Neutrophil (primary cell): Measurements from ENCODE around the gene NDUFC2.
"Not testable (repeated sequence)": the region's sequence is repeated elsewhere in the genome, so short reads cannot be mapped to it uniquely, and the experiment has no call there.

Source experiments
- H3K27ac ChIP-seq: fragments of 200-600 bp; sonication (generic); 2 replicates; pipeline ENCODE4 v1.5.1; 2016; ENCODE audit warnings: mild to moderate bottlenecking, moderate library complexity
- H3K27me3 ChIP-seq: fragments of 200-600 bp; sonication (generic); 2 replicates; pipeline ENCODE4 v1.6.0; 2016; ENCODE audit warnings: mild to moderate bottlenecking
- H3K36me3 ChIP-seq: fragments of 200-600 bp; sonication (generic); 2 replicates; pipeline ENCODE4 v1.5.1; 2017
- H3K4me1 ChIP-seq, 2 experiments: fragments of 200-600 bp in 1 of 2; sonication (generic) in 1 of 2; 1 replicate in 1 of 2; 2 replicates in 1 of 2; pipeline versions ENCODE4 v1.5.1 to v1.6.1; 2013 to 2016; ENCODE audit warnings: low read depth in 1 of 2, low read length in 1 of 2, mild to moderate bottlenecking in 1 of 2, moderate library complexity in 1 of 2; ENCODE audit not compliant: control insufficient read depth in 1 of 2, insufficient read depth in 1 of 2
- H3K4me3 ChIP-seq, 2 experiments: fragments of 200-600 bp in 1 of 2; sonication (generic) in 1 of 2; 1 replicate in 1 of 2; 2 replicates in 1 of 2; pipeline ENCODE4 v1.5.1; 2013 to 2016; ENCODE audit warnings: low read depth in 1 of 2, low read length in 1 of 2, mild to moderate bottlenecking in 1 of 2, moderate library complexity in 1 of 2
- H3K9me3 ChIP-seq: fragments of 200-600 bp; sonication (generic); 2 replicates; pipeline ENCODE4 v1.5.1; 2016
- CTCF ChIP-seq: fragments of 200-600 bp; sonication (generic); IDR thresholded peaks from 2 replicates; pipeline ENCODE4 v1.5.1; 2016; ENCODE audit warnings: antibody characterized with exemption

The NDUFC2 gene

GRCh38 chr11:78097666-78098385 lies 18.2 kb upstream of the NDUFC2 start:
- Histone ChIP-seq H3K4me3 (no peak overlapping the region), H3K36me3 (peaks cover 4% of the 10 kb centered on the region), H3K27ac (no peak overlapping the region), H3K9me3 (no peaks in the 10 kb centered on the region), H3K27me3 (no peaks in the 10 kb centered on the region), H3K4me1 (no peaks in the 10 kb centered on the region)
- TF ChIP-seq CTCF: no peak

DNA sequence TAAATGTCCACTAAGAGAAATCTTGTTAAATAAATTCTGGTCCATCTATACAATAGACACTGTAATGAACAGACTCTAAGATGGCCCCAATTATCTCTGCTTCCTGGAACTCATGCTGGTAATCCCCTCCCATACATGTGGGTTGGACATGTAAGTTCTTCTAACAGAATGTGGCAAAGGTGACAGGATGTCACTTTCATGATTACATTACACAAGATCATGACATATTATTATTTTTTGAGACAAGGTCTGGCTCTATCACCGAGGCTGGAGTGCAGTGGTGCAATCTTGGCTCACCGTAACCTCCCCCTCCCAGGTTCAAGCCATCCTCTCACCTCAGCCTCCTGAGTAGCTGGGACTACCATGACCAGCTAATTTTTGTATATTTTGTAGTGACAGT lies 14.6 kb upstream of the NDUFC2 start:
- H3K36me3 ChIP-seq: no peaks in the 10 kb centered on the region
- H3K4me1 ChIP-seq: no peaks in the 10 kb centered on the region
- no peaks in the 10 kb centered on the region for H3K9me3 ChIP-seq
- no peaks in the 10 kb centered on the region for H3K27me3 ChIP-seq
- no peak for TF ChIP-seq CTCF
- no peak overlapping the region for H3K4me3 ChIP-seq
- no peak overlapping the region for H3K27ac ChIP-seq

DNA sequence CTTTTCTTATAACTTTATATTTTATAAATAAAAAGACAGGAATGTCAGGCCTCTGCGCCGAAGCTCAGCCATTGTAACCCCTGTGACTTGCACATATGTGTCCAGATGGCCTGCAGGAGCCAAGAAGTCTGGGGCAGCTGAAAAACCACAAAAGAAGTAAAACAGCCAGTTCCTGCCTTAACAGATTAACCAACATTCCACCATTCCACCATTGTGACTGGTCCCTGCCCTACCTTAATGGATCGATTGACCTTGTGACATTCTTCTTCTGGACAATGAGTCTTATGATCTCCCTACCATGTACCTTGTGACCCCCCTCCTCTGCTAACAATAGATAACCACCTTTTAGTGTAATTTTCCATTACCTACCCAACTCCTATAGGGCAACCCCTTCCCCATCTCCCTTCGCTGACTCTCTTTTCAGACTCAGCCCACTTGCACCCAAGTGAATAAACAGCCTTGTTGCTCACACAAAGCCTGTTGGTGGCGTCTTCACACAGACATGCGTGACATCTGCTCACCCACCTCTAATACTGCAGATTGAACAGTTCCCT lies 6.9 kb upstream of the NDUFC2 start:
- not testable (repeated sequence) for H3K27ac ChIP-seq, H3K4me1 ChIP-seq, H3K27me3 ChIP-seq, H3K36me3 ChIP-seq, H3K9me3 ChIP-seq, H3K4me3 ChIP-seq

DNA sequence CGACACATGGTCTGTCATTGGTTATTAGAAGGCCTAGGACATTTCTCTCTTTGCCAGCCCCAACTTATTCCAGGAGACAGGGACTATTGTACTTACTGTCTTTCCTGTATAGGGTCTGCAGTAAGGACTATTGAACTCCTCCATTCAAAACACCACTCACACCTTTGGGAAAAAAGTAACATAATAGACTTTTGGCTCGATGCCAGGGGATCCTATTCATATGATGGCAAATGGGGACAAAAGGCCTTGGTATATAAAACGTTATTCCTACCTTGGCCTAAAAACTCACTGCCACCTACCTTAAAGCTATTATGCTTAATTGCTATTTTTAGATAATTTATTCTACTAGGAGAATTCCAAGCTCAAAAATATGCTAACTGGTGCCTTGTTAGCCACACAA lies 6.3 kb upstream of the NDUFC2 start:
- H3K9me3 ChIP-seq: no peaks in the 10 kb centered on the region

DNA sequence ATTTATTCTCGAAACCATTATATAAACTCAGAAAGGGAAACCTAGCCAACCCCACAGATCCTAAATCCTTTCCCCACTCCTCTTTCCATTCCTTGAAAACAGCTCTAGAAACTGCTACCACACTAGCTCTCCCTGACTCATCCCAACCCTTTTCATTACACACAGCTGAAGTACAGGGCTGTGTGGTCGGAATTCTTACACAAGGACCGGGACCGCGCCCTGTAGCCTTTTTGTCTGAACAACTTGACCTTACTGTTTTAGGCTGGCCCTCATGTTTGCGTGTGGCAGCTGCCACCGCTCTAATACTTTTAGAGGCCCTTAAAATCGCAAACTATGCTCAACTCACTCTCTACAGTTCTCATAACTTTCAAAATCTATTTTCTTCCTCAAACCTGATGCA lies 4.8 kb upstream of the NDUFC2 start:
- H3K4me1 ChIP-seq, H3K4me3 ChIP-seq, H3K27me3 ChIP-seq, H3K9me3 ChIP-seq, H3K27ac ChIP-seq, H3K36me3 ChIP-seq: not testable (repeated sequence)

More for the DNA sequence above, 6.3 kb upstream of the NDUFC2 start:
- TF ChIP-seq CTCF: no peak
- H3K27ac ChIP-seq: no peak overlapping the region
- H3K36me3 ChIP-seq: no peaks in the 10 kb centered on the region
- H3K27me3 ChIP-seq: no peaks in the 10 kb centered on the region
- H3K4me3 ChIP-seq: no peak overlapping the region
- H3K4me1 ChIP-seq: no peaks in the 10 kb centered on the region

- Histone ChIP-seq H3K27ac (no peak overlapping the region), H3K9me3 (no peaks in the 10 kb centered on the region)
- TF ChIP-seq CTCF: no peak
Observed at GRCh38 chr11:78083021-78083420, 3.4 kb upstream of the NDUFC2 start.

More at GRCh38 chr11:78083021-78083420, 3.4 kb upstream of the NDUFC2 start:
- Histone ChIP-seq H3K4me3 (no peak overlapping the region), H3K27me3 (no peaks in the 10 kb centered on the region), H3K36me3 (no peaks in the 10 kb centered on the region), H3K4me1 (peaks cover 16 to 19% of the 10 kb centered on the region in 2 experiments)
